Measurements from ENCODE around the gene KIF5C.

KIF5C gene

GRCh38 chr2:148998165-148998830, 123.3 kb downstream of the KIF5C start:
- Histone ChIP-seq H3K27ac (no peak overlapping the region), H3K36me3 (ENCODE audit: insufficient read depth, low read length) (no peaks in the 10 kb centered on the region), H3K9me3 (ENCODE audit: low read depth, low read length) (no peaks in the 10 kb centered on the region), H3K9ac (ENCODE audit: insufficient read length) (no peak overlapping the region), H3K4me3 (no peak overlapping the region)
- TF ChIP-seq FOXP2 (optimal IDR thresholded peaks at IDR 0.05; ENCODE audit: control extremely low read depth, extremely low read length, insufficient read depth) = no peak
- no peak for TF ChIP-seq EZH2 (IDR thresholded peaks at IDR 0.05)
- no peak for TF ChIP-seq POLR2AphosphoS5 (IDR thresholded peaks at IDR 0.05; ENCODE audit: borderline replicate concordance, low read depth, low read length)
- DNase-seq (ENCODE audit: low read depth, low spot score) = no peak

GRCh38 chr2:148998831-148999200, 123.8 kb downstream of the KIF5C start:
- no peak overlapping the region for H3K4me3 ChIP-seq
- H3K9ac ChIP-seq (ENCODE audit: insufficient read length) = no peak overlapping the region
- no peak for DNase-seq (ENCODE audit: low read depth, low spot score)
- no peaks in the 10 kb centered on the region for H3K9me3 ChIP-seq (ENCODE audit: low read depth, low read length)
- no peaks in the 10 kb centered on the region for H3K36me3 ChIP-seq (ENCODE audit: insufficient read depth, low read length)
- no peak for TF ChIP-seq POLR2AphosphoS5 (IDR thresholded peaks at IDR 0.05; ENCODE audit: borderline replicate concordance, low read depth, low read length)
- TF ChIP-seq EZH2 (IDR thresholded peaks at IDR 0.05) = no peak
- TF ChIP-seq FOXP2 (optimal IDR thresholded peaks at IDR 0.05; ENCODE audit: control extremely low read depth, extremely low read length, insufficient read depth) = no peak
- H3K27ac ChIP-seq = no peak overlapping the region

- Histone ChIP-seq H3K9me3 (ENCODE audit: low read depth, low read length) (no peaks in the 10 kb centered on the region), H3K36me3 (ENCODE audit: insufficient read depth, low read length) (no peaks in the 10 kb centered on the region), H3K27ac (no peak overlapping the region), H3K4me3 (no peak overlapping the region), H3K9ac (ENCODE audit: insufficient read length) (no peak overlapping the region)
- TF ChIP-seq EZH2 (IDR thresholded peaks at IDR 0.05) = no peak
- TF ChIP-seq FOXP2 (optimal IDR thresholded peaks at IDR 0.05; ENCODE audit: control extremely low read depth, extremely low read length, insufficient read depth) = no peak
- no peak for TF ChIP-seq POLR2AphosphoS5 (IDR thresholded peaks at IDR 0.05; ENCODE audit: borderline replicate concordance, low read depth, low read length)
- no peak for DNase-seq (ENCODE audit: low read depth, low spot score)
Measured at GRCh38 chr2:148999451-148999921, 124.5 kb downstream of the KIF5C start.

GRCh38 chr2:149000158-149000938, 125.3 kb downstream of the KIF5C start:
- Histone ChIP-seq H3K9me3 (ENCODE audit: low read depth, low read length) (no peaks in the 10 kb centered on the region), H3K36me3 (ENCODE audit: insufficient read depth, low read length) (no peaks in the 10 kb centered on the region), H3K9ac (ENCODE audit: insufficient read length) (no peak overlapping the region), H3K4me3 (no peak overlapping the region), H3K27ac (no peak overlapping the region)
- DNase-seq (ENCODE audit: low read depth, low spot score) = no peak
- TF ChIP-seq FOXP2 (optimal IDR thresholded peaks at IDR 0.05; ENCODE audit: control extremely low read depth, extremely low read length, insufficient read depth) (no peak), EZH2 (IDR thresholded peaks at IDR 0.05) (no peak), POLR2AphosphoS5 (IDR thresholded peaks at IDR 0.05; ENCODE audit: borderline replicate concordance, low read depth, low read length) (no peak)

GRCh38 chr2:149001496-149001895, 126.5 kb downstream of the KIF5C start:
- no peaks in the 10 kb centered on the region for H3K9me3 ChIP-seq (ENCODE audit: low read depth, low read length)
- no peak overlapping the region for H3K9ac ChIP-seq (ENCODE audit: insufficient read length)
- TF ChIP-seq FOXP2 (optimal IDR thresholded peaks at IDR 0.05; ENCODE audit: control extremely low read depth, extremely low read length, insufficient read depth) (no peak), EZH2 (IDR thresholded peaks at IDR 0.05) (no peak), POLR2AphosphoS5 (IDR thresholded peaks at IDR 0.05; ENCODE audit: borderline replicate concordance, low read depth, low read length) (no peak)
- H3K4me3 ChIP-seq = no peak overlapping the region
- no peak overlapping the region for H3K27ac ChIP-seq
- H3K36me3 ChIP-seq (ENCODE audit: insufficient read depth, low read length) = no peaks in the 10 kb centered on the region
- no peak for DNase-seq (ENCODE audit: low read depth, low spot score)

- DNase-seq (ENCODE audit: low read depth, low spot score) = no peak
- Histone ChIP-seq H3K4me3 (no peak overlapping the region), H3K9me3 (ENCODE audit: low read depth, low read length) (no peaks in the 10 kb centered on the region), H3K9ac (ENCODE audit: insufficient read length) (no peak overlapping the region), H3K27ac (no peak overlapping the region), H3K36me3 (ENCODE audit: insufficient read depth, low read length) (no peaks in the 10 kb centered on the region)
- TF ChIP-seq EZH2 (IDR thresholded peaks at IDR 0.05) = no peak
- no peak for TF ChIP-seq POLR2AphosphoS5 (IDR thresholded peaks at IDR 0.05; ENCODE audit: borderline replicate concordance, low read depth, low read length)
- TF ChIP-seq FOXP2 (optimal IDR thresholded peaks at IDR 0.05; ENCODE audit: control extremely low read depth, extremely low read length, insufficient read depth) = no peak
Measured at GRCh38 chr2:149002378-149002890, 127.4 kb downstream of the KIF5C start.

GRCh38 chr2:149002891-149003740, 128.1 kb downstream of the KIF5C start:
- Histone ChIP-seq H3K27ac (no peak overlapping the region), H3K9me3 (ENCODE audit: low read depth, low read length) (no peaks in the 10 kb centered on the region)

More at GRCh38 chr2:149002891-149003740, 128.1 kb downstream of the KIF5C start:
- H3K9ac ChIP-seq (ENCODE audit: insufficient read length) = no peak overlapping the region
- DNase-seq (ENCODE audit: low read depth, low spot score) = no peak
- H3K4me3 ChIP-seq = no peak overlapping the region
- TF ChIP-seq FOXP2 (optimal IDR thresholded peaks at IDR 0.05; ENCODE audit: control extremely low read depth, extremely low read length, insufficient read depth) (no peak), POLR2AphosphoS5 (IDR thresholded peaks at IDR 0.05; ENCODE audit: borderline replicate concordance, low read depth, low read length) (no peak), EZH2 (IDR thresholded peaks at IDR 0.05) (no peak)
- H3K36me3 ChIP-seq (ENCODE audit: insufficient read depth, low read length) = no peaks in the 10 kb centered on the region

All from SK-N-MC (cell line).